ENCODE measurements around the gene DNAJC5.

Gene DNAJC5

DNA sequence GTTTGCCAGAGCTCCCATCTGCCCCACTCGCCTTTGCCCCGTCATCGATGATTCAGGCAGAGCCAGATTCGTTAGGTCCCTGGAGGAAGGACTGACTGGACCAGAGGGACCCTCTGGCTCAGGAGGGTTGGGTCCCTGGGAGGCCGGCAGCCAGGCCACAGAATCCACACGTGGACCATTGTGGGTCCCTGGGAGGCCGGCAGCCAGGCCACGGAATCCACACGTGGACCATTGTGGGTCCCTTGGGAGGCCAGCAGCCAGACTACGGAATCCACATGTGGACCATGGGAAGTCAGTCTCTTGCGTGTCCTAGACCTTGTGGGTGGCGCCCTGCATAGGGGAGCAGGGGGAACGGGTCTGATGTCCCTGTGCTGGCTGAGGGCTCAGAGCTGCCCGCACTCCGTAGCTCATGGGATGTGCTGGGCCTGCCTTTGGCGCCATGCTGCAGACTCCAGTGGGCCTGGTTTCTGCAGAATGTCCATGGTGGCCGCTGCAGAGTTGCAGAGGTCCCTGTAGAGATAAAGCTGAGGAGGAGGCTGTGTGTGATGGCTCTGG lies 37.8 kb downstream of the DNAJC5 start:
- DNase-seq (ENCODE audit: low read depth in 1 of 2, low spot score in 1 of 2), result no peak
- in situ Hi-C loops (cut with HindIII; ENCODE audit: low pct_unique_long_range_greater_than_20kb, low sequenced_read_pairs), result no loop called here
- TF ChIP-seq JUND (IDR thresholded peaks at IDR 0.05; ENCODE audit: low read depth), result no peak

DNA sequence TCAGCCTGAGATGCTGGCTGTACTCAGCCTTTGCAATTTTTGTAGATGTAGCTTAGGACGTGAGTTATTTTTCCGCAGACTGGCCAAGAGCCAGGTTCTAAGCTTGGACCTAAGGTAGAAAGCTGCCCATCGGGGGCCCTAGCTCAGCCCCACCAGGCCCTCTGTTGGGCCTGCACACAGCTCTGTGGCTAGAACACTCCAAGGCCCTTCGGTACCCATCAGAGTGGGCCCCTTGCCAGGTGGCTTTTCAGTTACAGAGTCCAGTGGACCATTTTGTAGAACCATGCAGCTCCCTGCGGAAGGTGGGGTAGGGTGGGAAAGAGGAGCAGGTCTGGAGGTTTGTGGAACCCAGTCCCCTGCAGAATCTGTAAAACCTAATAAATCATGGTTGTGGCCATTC lies 38.7 kb downstream of the DNAJC5 start:
- no peak for TF ChIP-seq JUND (IDR thresholded peaks at IDR 0.05; ENCODE audit: low read depth)
- no peak for DNase-seq (ENCODE audit: low read depth in 1 of 2, low spot score in 1 of 2)
- in situ Hi-C loops (cut with HindIII; ENCODE audit: low pct_unique_long_range_greater_than_20kb, low sequenced_read_pairs), result no loop called here

DNA sequence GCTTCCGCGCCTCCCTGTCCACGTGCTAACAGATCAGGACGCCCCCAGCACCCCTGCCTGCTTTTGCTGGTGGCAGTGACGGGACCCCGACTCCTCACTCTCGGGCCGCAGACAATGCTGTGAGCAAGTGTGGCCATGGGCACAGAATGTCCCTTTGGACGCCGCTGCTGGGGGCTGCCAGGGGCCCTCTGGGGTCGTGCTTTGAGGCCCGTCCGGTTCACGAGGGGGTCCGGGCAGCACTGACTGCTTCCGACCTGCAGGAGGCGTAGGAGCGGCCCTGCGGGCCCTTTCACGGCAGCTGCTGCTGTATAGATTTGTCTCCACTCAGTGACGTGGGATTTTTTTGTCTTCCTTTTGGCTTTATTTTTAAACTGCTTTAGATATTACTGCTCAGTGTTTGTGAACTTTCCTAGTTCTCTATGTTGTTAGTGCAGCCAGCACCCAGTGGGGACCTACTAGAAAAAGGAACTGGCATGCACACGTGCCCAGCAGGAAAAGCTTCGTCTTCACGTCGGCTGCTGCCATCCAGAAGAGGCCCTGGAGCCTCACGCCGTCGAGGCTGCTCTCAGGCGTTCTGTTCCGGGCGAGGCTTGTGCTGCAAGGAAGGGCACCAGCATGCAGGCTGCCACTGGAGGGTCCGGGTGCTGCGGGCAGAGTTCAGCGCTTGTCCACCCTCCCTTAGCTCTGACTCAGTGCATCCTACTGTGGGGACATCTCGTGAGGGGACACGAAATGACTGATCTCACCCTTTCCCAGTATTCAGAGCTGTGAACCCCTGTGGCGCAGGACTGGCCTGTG lies 39.5 kb downstream of the DNAJC5 start:
- TF ChIP-seq JUND (IDR thresholded peaks at IDR 0.05; ENCODE audit: low read depth), result no peak
- DNase-seq (ENCODE audit: low read depth in 1 of 2, low spot score in 1 of 2), result no peak
- in situ Hi-C loops (cut with HindIII; ENCODE audit: low pct_unique_long_range_greater_than_20kb, low sequenced_read_pairs), result no loop called here

DNA sequence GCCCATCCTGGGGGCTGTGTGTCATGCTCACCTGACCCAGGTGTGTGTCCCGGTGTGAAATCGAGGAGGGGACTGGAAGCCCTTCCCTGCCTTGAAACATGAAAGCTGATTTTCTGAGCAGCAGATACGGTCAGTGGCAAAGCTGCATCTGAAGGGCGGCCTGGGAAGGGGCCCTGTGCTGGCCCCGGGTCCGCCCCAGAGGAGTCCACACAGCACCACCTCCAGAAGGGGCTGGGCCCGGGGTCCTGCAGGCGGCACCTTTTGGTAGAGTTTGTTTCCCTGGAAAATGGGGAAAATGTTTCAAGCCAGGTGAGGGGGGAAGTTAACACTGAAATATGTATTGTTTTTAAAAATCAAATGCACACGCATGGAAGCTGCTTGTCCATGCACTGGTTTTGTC lies 40.5 kb downstream of the DNAJC5 start:
- TF ChIP-seq JUND (IDR thresholded peaks at IDR 0.05; ENCODE audit: low read depth), result no peak
- in situ Hi-C loops (cut with HindIII; ENCODE audit: low pct_unique_long_range_greater_than_20kb, low sequenced_read_pairs), result no loop called here
- DNase-seq (ENCODE audit: low read depth in 1 of 2, low spot score in 1 of 2), result no peak

DNA sequence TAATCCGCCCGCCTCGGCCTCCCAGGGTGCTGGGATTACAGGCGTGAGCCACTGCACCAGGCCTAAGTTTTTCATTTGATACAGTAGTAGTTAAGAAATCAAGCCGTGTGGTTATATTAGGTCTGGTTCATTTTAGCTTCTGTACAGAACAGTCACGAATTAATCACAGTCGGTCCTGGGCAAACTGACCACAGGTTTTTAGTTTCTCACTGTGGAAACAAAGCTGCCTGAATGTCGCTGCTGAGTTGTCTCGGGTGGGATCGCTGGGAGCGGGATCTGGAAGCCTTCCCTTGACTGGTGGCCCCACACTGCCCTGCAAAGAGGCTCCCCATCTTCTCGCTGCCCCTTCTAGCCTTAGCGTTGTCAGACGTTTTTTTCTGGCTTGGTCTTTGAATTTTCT lies 42.7 kb downstream of the DNAJC5 start:
- in situ Hi-C loops (cut with HindIII; ENCODE audit: low pct_unique_long_range_greater_than_20kb, low sequenced_read_pairs), result no loop called here
- TF ChIP-seq JUND (IDR thresholded peaks at IDR 0.05; ENCODE audit: low read depth), result no peak

DNA sequence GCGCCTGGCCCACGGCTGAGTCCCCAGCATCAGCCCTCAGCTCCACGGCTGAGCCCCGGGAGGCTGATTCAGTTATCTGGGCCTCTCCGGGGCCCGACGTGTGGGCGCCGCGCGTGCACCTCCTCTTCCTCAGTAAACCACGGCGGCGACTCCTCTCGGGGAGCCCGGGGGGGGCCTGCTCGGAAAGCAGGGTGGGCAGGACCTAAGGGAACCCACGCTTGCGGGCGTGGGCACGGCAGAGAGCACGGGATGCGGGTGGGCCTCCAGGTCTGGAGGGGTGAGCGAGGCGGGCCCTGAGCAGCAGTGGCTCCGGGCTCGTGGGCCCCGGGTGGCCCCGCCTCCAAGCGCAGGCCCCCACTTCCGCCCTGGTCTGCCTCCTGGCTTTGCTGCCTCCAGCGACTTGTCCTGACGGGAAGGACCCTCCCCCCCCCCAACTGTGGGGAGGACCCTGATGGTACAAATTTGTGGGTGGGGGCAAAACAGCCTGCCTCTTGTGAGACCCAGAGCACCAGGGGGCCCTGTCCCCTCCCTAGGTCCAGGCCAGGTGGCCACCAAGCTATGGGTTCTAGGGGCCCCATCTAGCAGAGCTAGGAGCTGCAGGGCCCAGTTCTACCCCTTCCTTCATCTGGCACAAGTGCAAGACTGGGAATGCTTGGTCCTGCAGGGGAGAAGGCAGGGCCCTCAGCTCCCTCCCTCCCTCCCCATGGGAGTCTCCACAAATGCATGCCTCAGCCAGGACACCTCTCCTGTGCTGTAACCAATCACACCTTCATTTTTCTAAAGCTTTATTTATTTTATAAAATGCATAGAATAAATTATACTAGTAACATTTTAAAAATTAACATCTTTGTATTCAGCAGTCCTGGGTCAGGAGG lies 44.4 kb downstream of the DNAJC5 start:
- peak in 1 of 2 experiments; percentile 30 for DNase-seq (ENCODE audit: low read depth in 1 of 2, low spot score in 1 of 2)
- in situ Hi-C loops (cut with HindIII; ENCODE audit: low pct_unique_long_range_greater_than_20kb, low sequenced_read_pairs), result no loop called here
- no peak for TF ChIP-seq JUND (IDR thresholded peaks at IDR 0.05; ENCODE audit: low read depth)

More for the DNA sequence above, 42.7 kb downstream of the DNAJC5 start:
- no peak for DNase-seq (ENCODE audit: low read depth in 1 of 2, low spot score in 1 of 2)

DNA sequence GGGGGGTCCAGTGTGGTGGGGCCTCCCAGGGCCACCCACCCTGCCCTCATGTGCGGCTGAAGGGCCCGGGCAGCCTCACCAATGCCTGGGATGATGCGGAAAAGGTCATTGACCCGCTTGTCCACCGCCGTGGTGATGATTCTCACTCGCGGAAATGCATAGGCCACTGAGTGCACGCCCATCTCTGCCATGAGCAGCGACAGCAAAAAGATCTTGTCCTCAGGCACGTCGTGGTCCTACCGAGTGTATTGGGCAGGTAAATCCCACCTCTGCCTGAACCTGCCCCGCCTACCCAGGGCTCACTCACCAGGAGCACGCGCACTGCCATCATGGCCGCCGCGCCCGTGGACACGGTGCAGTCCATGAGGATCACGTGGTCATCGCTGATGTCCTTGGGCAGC lies 45.1 kb downstream of the DNAJC5 start:
- no peak for TF ChIP-seq JUND (IDR thresholded peaks at IDR 0.05; ENCODE audit: low read depth)
- in situ Hi-C loops (cut with HindIII; ENCODE audit: low pct_unique_long_range_greater_than_20kb, low sequenced_read_pairs), result no loop called here
- no peak for DNase-seq (ENCODE audit: low read depth in 1 of 2, low spot score in 1 of 2)

DNA sequence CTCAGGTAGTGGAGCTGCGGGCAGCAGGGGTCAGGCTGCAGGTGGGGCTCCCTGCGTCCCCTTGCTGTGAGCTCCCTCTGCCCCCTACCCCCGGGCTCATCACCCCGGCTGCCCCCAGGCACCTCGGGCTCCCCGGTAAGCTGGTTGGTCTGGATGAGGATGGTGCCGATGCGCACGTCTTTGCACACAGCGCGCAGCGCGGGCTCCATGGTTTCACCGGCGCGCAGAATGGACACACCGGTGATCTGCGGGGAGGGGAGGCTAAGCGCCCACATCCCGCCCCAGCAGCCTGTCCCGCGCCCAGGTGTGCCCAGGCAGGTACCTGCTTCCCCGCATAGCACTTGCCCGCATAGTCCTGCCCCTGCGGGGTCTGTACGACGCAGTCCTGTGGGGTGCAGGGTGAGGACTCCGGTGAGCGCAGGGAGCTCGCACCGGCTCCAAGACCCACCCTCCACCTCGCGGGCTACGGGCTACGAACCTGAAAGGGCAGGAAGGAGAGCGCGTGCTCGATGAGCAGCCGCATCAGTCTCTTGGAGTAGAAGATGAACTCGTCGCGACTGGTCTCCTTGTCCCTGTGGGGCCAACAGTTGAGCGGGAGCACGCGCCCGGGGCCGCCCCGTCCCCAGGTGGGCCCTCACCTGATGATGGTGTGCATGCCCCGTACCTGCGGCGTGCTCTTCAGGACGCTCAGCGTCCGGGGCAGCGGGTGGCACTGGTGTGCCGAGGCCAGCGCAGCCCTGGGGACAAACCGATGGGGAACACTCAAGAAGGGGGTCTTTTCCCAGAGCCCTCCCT lies 45.7 kb downstream of the DNAJC5 start:
- in situ Hi-C loops (cut with HindIII; ENCODE audit: low pct_unique_long_range_greater_than_20kb, low sequenced_read_pairs), result no loop called here
- no peak for TF ChIP-seq JUND (IDR thresholded peaks at IDR 0.05; ENCODE audit: low read depth)
- DNase-seq (ENCODE audit: low read depth in 1 of 2, low spot score in 1 of 2), result no peak

DNA sequence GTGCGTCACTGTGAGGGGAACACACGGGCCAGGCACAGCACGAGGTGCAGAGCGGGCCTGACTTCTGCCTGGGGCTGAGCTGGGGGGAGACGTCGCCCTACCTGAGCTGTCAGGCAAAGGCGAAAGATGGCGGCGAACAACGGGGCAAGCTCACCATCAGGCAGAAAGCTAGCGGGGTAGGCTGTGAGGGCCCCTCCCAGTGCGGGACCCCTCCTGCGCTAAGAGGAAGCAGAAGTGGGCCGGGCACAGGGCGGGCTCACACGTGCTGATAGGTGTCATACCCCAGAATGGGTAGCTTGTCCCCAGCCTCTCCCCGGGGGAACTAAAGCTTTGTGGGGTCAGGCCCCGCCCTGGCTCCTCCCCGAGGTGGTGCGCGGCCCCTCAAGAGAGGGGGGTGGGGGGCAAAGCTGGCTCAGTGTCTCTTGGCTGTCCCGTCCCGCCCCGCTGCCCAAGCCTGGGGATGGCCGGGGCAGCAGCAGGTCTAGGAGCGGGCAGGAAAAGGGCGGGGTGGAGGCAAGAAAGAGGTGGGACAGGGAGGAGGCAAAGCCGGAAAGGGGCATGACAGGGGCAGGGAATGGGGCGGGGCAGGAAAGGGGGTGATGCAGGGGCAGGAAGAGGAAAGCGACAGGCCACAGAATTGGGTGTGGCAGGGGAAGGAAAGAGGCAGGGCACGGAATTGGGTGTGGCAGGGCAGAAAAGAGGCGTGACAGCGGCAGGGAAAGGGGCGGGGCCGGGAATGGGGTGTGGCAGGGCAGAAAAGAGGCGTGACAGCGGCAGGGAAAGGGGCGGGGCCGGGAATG lies 46.6 kb downstream of the DNAJC5 start:
- no peak for TF ChIP-seq JUND (IDR thresholded peaks at IDR 0.05; ENCODE audit: low read depth)
- peak; percentile 79 to 97 for DNase-seq (ENCODE audit: low read depth in 1 of 2, low spot score in 1 of 2)
- in situ Hi-C loops (cut with HindIII; ENCODE audit: low pct_unique_long_range_greater_than_20kb, low sequenced_read_pairs), result no loop called here

DNA sequence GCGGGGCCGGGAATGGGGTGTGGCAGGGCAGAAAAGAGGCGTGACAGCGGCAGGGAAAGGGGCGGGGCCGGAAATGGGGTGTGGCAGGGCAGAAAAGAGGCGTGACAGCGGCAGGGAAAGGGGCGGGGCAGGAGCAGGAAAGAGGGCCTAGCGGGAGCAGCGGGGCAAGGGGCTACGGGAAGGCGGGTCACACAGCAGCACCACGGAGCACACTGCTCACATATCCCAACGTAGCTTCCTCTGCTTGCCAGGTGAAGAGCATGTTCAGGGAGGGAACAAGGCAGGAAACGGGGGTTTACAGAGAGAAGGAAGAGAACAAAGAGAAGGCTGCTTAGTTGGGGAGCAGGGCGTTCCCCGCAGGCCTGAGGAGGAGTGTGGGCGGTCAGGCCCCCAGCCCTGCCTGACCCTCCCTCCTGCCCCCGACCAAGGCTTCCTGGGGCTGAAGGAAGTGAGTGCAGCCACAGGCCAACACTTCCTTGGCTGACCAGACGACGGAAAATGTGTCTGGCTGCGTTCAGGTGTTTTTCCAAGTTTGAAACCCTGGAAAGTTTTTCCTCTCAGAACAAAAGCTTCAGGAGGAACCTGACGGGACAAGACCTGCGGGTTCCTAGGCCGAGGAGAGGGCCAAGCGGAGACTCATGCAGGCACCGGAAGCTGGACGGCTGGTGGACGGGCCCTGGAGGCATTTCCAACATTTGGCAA lies 47.5 kb downstream of the DNAJC5 start:
- peak; percentile 60 to 74 for DNase-seq (ENCODE audit: low read depth in 1 of 2, low spot score in 1 of 2)
- in situ Hi-C loops (cut with HindIII; ENCODE audit: low pct_unique_long_range_greater_than_20kb, low sequenced_read_pairs), result no loop called here
- no peak for TF ChIP-seq JUND (IDR thresholded peaks at IDR 0.05; ENCODE audit: low read depth)

All from T47D (cell line).